ENCODE results near the gene MARCHF4. TPM values are rescaled to one million over a fixed set of nuclear protein-coding genes. Genes with fewer than 3 reads are reported as not detected.

MARCHF4 gene
- total RNA-seq, 1 donor from 2014 or later: 0.09 TPM

DNA sequence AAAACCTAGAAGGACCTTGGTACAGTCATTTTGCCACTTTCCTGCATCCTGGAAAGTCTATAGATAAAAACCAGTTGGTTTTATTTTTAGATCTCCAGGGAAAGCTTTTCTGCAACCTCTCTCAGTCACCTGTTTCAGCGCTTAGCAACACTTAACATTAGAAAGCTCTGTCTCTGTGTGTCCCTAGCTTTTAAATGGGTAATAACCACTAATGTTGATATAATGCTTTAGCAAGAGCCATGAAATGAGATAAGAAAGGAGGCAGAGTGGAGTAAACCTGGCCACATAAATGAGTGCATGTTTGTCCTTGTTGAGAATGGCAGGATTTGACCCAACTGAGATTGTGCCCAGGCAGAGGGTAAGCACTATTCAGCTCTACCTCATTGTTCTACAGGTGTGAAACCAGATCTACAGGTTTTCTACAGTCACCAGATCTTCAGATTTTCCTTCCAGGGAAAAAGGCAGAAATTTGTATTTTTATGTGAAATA is 44.8 kb downstream of the MARCHF4 start:
- H3K4me3 Mint-ChIP-seq: no peak overlapping the region
- TF ChIP-seq, protein P1, sequence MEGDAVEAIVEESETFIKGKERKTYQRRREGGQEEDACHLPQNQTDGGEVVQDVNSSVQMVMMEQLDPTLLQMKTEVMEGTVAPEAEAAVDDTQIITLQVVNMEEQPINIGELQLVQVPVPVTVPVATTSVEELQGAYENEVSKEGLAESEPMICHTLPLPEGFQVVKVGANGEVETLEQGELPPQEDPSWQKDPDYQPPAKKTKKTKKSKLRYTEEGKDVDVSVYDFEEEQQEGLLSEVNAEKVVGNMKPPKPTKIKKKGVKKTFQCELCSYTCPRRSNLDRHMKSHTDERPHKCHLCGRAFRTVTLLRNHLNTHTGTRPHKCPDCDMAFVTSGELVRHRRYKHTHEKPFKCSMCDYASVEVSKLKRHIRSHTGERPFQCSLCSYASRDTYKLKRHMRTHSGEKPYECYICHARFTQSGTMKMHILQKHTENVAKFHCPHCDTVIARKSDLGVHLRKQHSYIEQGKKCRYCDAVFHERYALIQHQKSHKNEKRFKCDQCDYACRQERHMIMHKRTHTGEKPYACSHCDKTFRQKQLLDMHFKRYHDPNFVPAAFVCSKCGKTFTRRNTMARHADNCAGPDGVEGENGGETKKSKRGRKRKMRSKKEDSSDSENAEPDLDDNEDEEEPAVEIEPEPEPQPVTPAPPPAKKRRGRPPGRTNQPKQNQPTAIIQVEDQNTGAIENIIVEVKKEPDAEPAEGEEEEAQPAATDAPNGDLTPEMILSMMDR (IDR thresholded peaks at IDR 0.05; ENCODE audit: unreplicated experiment): no peak
- no peaks in the 10 kb centered on the region for H3K4me1 Mint-ChIP-seq
- H3K9me3 Mint-ChIP-seq: no peaks in the 10 kb centered on the region
- no peak overlapping the region for H3K27ac Mint-ChIP-seq
- H3K27me3 Mint-ChIP-seq (ENCODE audit: low read depth): peaks cover 19% of the 10 kb centered on the region
- no peak for DNase-seq (ENCODE audit: low spot score in 2 of 2, unreplicated experiment in 2 of 2)
- no peaks in the 10 kb centered on the region for H3K36me3 Mint-ChIP-seq

Other genes with a start within 250 kb of the MARCHF4 start
- 30.3 to 33.0 TPM (median 31.4 TPM) in 3 replicates for gene SMARCAL1, start 40.0 kb upstream of the MARCHF4 start, total RNA-seq
- gene RPL37A, start 126.4 kb upstream of the MARCHF4 start, total RNA-seq: 2,728 to 2,928 TPM (median 2,867 TPM) in 3 replicates